PFSK-1 (cell line): Measurements from ENCODE around the gene AOPEP.

Experiments
- POLR2AphosphoS5 ChIP-seq: IDR thresholded peaks from 2 replicates; pipeline ENCODE4 v1.6.1; 2012; ENCODE audit warnings: low read depth, mild to moderate bottlenecking, control low read depth, low read length, moderate library complexity
- TAF1 ChIP-seq: IDR thresholded peaks from 2 replicates; pipeline ENCODE4 v1.6.1; 2012; ENCODE audit warnings: low read length, control low read depth, borderline replicate concordance; ENCODE audit not compliant: insufficient read depth

GRCh38 chr9:95009459-95009858 is 283.0 kb downstream of the AOPEP start:
- TF ChIP-seq POLR2AphosphoS5 (no peak), TAF1 (no peak)
